Adrenal gland (tissue), 12 donors: ENCODE results near the gene CDH2. TPM values are rescaled to one million over a fixed set of nuclear protein-coding genes. Genes with fewer than 3 reads are reported as not detected.

Experiments used
- DNase-seq, 7 donors: peaks; one replicate each; pipeline ENCODE4 v3.0.0-alpha.2; 2019 to 2020
- H3K27ac ChIP-seq, 5 donors: fragments of 200-600 bp; sonication (generic) in 4 of 5; 1 replicate in 3 of 5; 2 replicates in 2 of 5; pipeline versions ENCODE4 v1.5.1 to v1.8.0; 2016 to 2020; ENCODE audit warnings: mild to moderate bottlenecking in 1 of 5
- H3K27me3 ChIP-seq: fragments of 200-600 bp; 2 replicates; pipeline ENCODE4 v1.8.0; 2021
- H3K36me3 ChIP-seq, 2 donors: fragments of 200-600 bp; replicated peaks in 1 of 2; 1 replicate in 1 of 2; 2 replicates in 1 of 2; pipeline versions ENCODE4 v1.5.1 to v1.8.0; 2018 to 2022
- H3K4me1 ChIP-seq, 2 donors: fragments of 200-600 bp; replicated peaks in 1 of 2; 1 replicate in 1 of 2; 2 replicates in 1 of 2; pipeline versions ENCODE4 v1.5.1 to v1.8.0; 2018 to 2021
- H3K4me3 ChIP-seq, 4 donors: fragments of 200-600 bp; sonication (generic) in 3 of 4; one replicate each; pipeline ENCODE4 v1.5.1; 2016 to 2018
- H3K9me3 ChIP-seq, 3 donors: fragments of 200-600 bp; sonication (generic) in 1 of 3; replicated peaks in 1 of 3; 1 replicate in 2 of 3; 2 replicates in 1 of 3; pipeline versions ENCODE4 v1.5.1 to v1.8.0; 2016 to 2021
- CTCF ChIP-seq, 6 experiments: fragments of 450-650 bp in 4 of 6; fragments of 200-600 bp in 2 of 6; sonication (generic) in 1 of 6; IDR thresholded peaks; 1 replicate in 5 of 6; 2 replicates in 1 of 6; pipeline versions ENCODE4 v1.5.1 to v1.8.0; 2016 to 2021; ENCODE audit warnings: antibody characterized with exemption in 6 of 6, mild to moderate bottlenecking in 2 of 6, moderate library complexity in 1 of 6
- POLR2A ChIP-seq, 2 donors: fragments of 450-650 bp; IDR thresholded peaks; one replicate each; pipeline ENCODE4 v1.6.1; 2017; ENCODE audit warnings: antibody characterized with exemption in 2 of 2, mild to moderate bottlenecking in 2 of 2, moderate library complexity in 1 of 2
- WGBS, 4 donors: extraction: QIAGEN DNeasy Blood & Tissue Kit in 2 of 4; methylation state at CpG; one replicate each; pipeline versions ENCODE4 v1.1.5 to v1.1.7; 2013 to 2017; 5-methylcytosine and 5-hydroxymethylcytosine counted together
- intact Hi-C, 2 donors: fragments of 100-400 bp; cut with DNase I; formaldehyde crosslinking; loops; one replicate each; pipeline versions ENCODE4 v1.14.1 to v1.15.0; 2022 to 2023
- polyA plus RNA-seq, 3 donors: library from polyadenylated mRNA; stranded (reverse); fragments of 200-250 nt in 2 of 3; fragments of 350-450 nt in 1 of 3; fragmentation: Illumina TruSeq in 1 of 3; extraction: RNeasy Lipid Tissue Mini Kit (QIAGEN cat#74804) in 1 of 3; gene quantifications; one replicate each; pipeline ENCODE4 v1.2.3, GENCODE V29; 2013 to 2014
- total RNA-seq, 9 donors: library from RNA; depleted of rRNA in 4 of 9; stranded (reverse); fragments of >200 nt in 4 of 9; fragments of 120-200 nt in 1 of 9; fragmentation: NEBNext Ultra II Directional in 1 of 9; extraction: Animal tissue kit (Norgen Biotek cat#: 25700) in 1 of 9; gene quantifications; one replicate each; pipeline versions ENCODE4 v1.1.0 to v1.2.4, GENCODE V29; 2013 to 2023
- donor health status: healthy with polysubstance abuse.
- donor health status: Bipolar disorder and iron deficiency.
- donor health status: DM: yes; HTN: yes; CAD: no.
- donor health status: DM: no; HTN: no; CAD: no.
- donor health status: DM: no; HTN: no; CAD: no.
- donor health status: DM: yes; HTN: yes; CAD: no.

Gene CDH2
- total and polyA plus RNA-seq, 12 donors: 13.9 to 305 (median 129) TPM

GRCh38 chr18:27995770-27996502 is 181.0 kb downstream of the CDH2 start:
- intact Hi-C loops: no loop called here
- Histone ChIP-seq H3K4me1 (no peaks in the 10 kb centered on the region), H3K27me3 (no peaks in the 10 kb centered on the region), H3K9me3 (no peaks in the 10 kb centered on the region), H3K27ac (no peak overlapping the region), H3K4me3 (no peak overlapping the region), H3K36me3 (peaks cover 0 to 19% of the 10 kb centered on the region in 2 donors)
- TF ChIP-seq POLR2A (IDR thresholded peaks at IDR 0.05): no peak
- no peak for TF ChIP-seq CTCF (IDR thresholded peaks at IDR 0.05)
- DNase-seq: no peak
- WGBS, 4 donors: 94 to 96% (median 95%) methylated on average over 6 of the region's 6 CpGs

- H3K4me3 ChIP-seq: no peak overlapping the region
- intact Hi-C loops: no loop called here
- WGBS, 4 donors: 46 to 60% (median 56%) methylated on average over 3 of the region's 3 CpGs
- no peaks in the 10 kb centered on the region for H3K4me1 ChIP-seq
- TF ChIP-seq POLR2A (IDR thresholded peaks at IDR 0.05): no peak
- TF ChIP-seq CTCF (IDR thresholded peaks at IDR 0.05): no peak
- H3K9me3 ChIP-seq: no peaks in the 10 kb centered on the region
- no peak for DNase-seq
- no peaks in the 10 kb centered on the region for H3K27me3 ChIP-seq
- no peak overlapping the region for H3K27ac ChIP-seq
- peaks cover 0 to 18% of the 10 kb centered on the region in 2 donors for H3K36me3 ChIP-seq
Measured at GRCh38 chr18:27994571-27994970, 182.4 kb downstream of the CDH2 start.

GRCh38 chr18:27991391-27991790 is 185.5 kb downstream of the CDH2 start:
- TF ChIP-seq CTCF (IDR thresholded peaks at IDR 0.05): no peak
- Histone ChIP-seq H3K27me3 (no peaks in the 10 kb centered on the region), H3K9me3 (no peaks in the 10 kb centered on the region), H3K36me3 (peaks cover 0 to 18% of the 10 kb centered on the region in 2 donors), H3K27ac (no peak overlapping the region), H3K4me1 (no peaks in the 10 kb centered on the region), H3K4me3 (no peak overlapping the region)
- no peak for DNase-seq
- intact Hi-C loops: no loop called here
- WGBS, 4 donors: 92 to 95% (median 94%) methylated on average over 2 of the region's 2 CpGs

- WGBS, 4 donors: 63 to 80% (median 73%) methylated on average over 7 of the region's 7 CpGs
- H3K27ac ChIP-seq: no peak overlapping the region
- no peak overlapping the region for H3K4me3 ChIP-seq
- H3K27me3 ChIP-seq: no peaks in the 10 kb centered on the region
- intact Hi-C loops: no loop called here
- H3K4me1 ChIP-seq: no peaks in the 10 kb centered on the region
- no peaks in the 10 kb centered on the region for H3K9me3 ChIP-seq
- TF ChIP-seq CTCF (IDR thresholded peaks at IDR 0.05) (no peak), POLR2A (IDR thresholded peaks at IDR 0.05) (no peak)
- DNase-seq: peak in 1 of 7 donors; percentile 11
- H3K36me3 ChIP-seq: peaks cover 0 to 4% of the 10 kb centered on the region in 2 donors
Measured at GRCh38 chr18:27985832-27986231, 191.1 kb downstream of the CDH2 start.
